ENCODE results near the gene RAMACL. TPM values are rescaled to one million over a fixed set of nuclear protein-coding genes. Genes with fewer than 3 reads are reported as not detected.

Gene RAMACL
- total RNA-seq, 2 experiments from 2014 or later: 0.30 to 0.41 TPM

DNA sequence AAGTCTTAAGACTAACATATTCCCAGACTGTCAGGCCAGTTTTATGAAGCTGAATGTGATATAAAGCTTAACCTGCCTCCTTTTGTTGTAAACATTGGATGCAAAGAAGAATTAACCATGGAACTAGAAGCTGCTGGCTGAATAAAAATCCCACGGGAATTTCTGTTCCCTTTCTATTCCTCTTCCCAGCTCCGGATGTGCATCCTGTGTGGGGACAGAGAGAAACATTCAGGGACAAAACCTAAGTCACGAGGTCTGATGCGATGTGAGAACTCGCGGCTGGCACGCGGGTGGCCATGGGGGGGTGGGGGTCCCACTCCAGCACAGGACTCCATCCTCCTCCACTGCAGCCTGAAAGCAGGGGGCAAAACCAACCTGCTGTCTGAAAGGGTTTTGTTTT, 32.2 kb downstream of the RAMACL start:
- H3K4me2 ChIP-seq (ENCODE audit: low read length): no peak overlapping the region
- H3K9me2 ChIP-seq (ENCODE audit: insufficient read depth, low read length): no peaks in the 10 kb centered on the region
- H3K4me1 ChIP-seq (ENCODE audit: insufficient read depth, low read length, poor library complexity, severe bottlenecking): no peaks in the 10 kb centered on the region
- DNase-seq (ENCODE audit: low spot score): no peak
- no peaks in the 10 kb centered on the region for H3K36me3 ChIP-seq (ENCODE audit: insufficient read depth, low read length)
- H4K20me1 ChIP-seq (ENCODE audit: insufficient read depth, low read length): no peaks in the 10 kb centered on the region
- BruUV-seq (replicated peaks): no TSS peak
- no peak overlapping the region for H3K27ac ChIP-seq (ENCODE audit: low read depth, low read length, poor library complexity, severe bottlenecking)
- ChIA-PET CTCF (ENCODE audit: unreplicated experiment) (no interaction called here), POLR2A (interaction anchor here (0.6 to 1.4 kb wide), 3 partner anchors 9 to 35 kb away, joined by 3 read pairs; no protein-coding TSS in a partner anchor)
- TF ChIP-seq EZH2phosphoT487 (IDR thresholded peaks at IDR 0.05; ENCODE audit: borderline replicate concordance, low read depth, low read length): no peak
- TF ChIP-seq, protein P1, sequence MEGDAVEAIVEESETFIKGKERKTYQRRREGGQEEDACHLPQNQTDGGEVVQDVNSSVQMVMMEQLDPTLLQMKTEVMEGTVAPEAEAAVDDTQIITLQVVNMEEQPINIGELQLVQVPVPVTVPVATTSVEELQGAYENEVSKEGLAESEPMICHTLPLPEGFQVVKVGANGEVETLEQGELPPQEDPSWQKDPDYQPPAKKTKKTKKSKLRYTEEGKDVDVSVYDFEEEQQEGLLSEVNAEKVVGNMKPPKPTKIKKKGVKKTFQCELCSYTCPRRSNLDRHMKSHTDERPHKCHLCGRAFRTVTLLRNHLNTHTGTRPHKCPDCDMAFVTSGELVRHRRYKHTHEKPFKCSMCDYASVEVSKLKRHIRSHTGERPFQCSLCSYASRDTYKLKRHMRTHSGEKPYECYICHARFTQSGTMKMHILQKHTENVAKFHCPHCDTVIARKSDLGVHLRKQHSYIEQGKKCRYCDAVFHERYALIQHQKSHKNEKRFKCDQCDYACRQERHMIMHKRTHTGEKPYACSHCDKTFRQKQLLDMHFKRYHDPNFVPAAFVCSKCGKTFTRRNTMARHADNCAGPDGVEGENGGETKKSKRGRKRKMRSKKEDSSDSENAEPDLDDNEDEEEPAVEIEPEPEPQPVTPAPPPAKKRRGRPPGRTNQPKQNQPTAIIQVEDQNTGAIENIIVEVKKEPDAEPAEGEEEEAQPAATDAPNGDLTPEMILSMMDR (conservative IDR thresholded peaks at IDR 0.05; ENCODE audit: low read length): no peak
- H3K79me2 ChIP-seq (ENCODE audit: insufficient read depth, low read depth, low read length): no peaks in the 10 kb centered on the region
- H3K4me3 ChIP-seq (ENCODE audit: low read depth, low read length, poor library complexity, severe bottlenecking): no peak overlapping the region
- intact Hi-C loops (cut with micrococcal nuclease; ENCODE audit: unreplicated experiment): no loop called here
- H2AFZ ChIP-seq (ENCODE audit: low read length): no peak overlapping the region
- H3K9me3 ChIP-seq (ENCODE audit: low read length): no peaks in the 10 kb centered on the region

DNA sequence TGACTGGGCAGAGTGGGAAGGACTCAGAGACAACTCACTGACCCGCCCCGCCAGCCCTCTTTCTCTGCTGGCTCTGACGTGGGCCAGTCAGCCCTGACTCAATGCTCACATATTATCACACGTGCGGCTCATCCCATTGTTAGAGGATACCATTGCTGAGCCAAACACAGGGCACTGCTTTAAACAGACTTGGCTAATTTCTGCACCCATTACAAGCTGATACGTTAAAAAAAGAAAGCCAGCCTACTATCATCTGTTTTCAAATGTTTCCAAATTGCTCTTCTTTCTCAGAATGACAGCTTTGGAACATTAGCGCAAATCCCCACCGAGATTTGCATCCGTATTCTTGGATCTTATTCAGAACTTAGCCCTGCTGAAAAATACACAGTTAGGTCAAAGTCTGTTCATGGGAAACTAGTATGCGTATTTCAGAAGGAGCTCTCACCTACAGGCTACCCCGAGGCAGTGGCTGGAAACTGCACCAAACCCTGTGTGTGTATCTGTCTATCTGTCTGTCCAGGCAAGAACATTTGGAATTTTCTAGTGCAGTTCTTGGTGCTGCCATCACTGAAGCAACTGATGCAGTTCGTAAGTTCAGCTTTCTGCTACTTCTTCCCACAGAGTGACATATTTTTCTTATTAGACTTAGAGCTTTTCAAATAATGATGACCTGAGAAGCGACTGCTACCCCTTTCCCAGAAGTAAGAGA, 32.8 kb downstream of the RAMACL start:
- Histone ChIP-seq H3K9me3 (ENCODE audit: low read length) (no peaks in the 10 kb centered on the region), H3K4me2 (ENCODE audit: low read length) (no peak overlapping the region), H3K36me3 (ENCODE audit: insufficient read depth, low read length) (no peaks in the 10 kb centered on the region), H4K20me1 (ENCODE audit: insufficient read depth, low read length) (no peaks in the 10 kb centered on the region), H3K79me2 (ENCODE audit: insufficient read depth, low read depth, low read length) (no peaks in the 10 kb centered on the region), H3K9me2 (ENCODE audit: insufficient read depth, low read length) (no peaks in the 10 kb centered on the region), H3K4me3 (ENCODE audit: low read depth, low read length, poor library complexity, severe bottlenecking) (no peak overlapping the region), H3K27ac (ENCODE audit: low read depth, low read length, poor library complexity, severe bottlenecking) (no peak overlapping the region), H3K4me1 (ENCODE audit: insufficient read depth, low read length, poor library complexity, severe bottlenecking) (no peaks in the 10 kb centered on the region), H2AFZ (ENCODE audit: low read length) (no peak overlapping the region)
- ChIA-PET CTCF (ENCODE audit: unreplicated experiment) (no interaction called here), POLR2A (interaction anchor here (0.6 to 1.4 kb wide), 2 partner anchors 9 to 35 kb away, joined by 3 read pairs; no protein-coding TSS in a partner anchor)
- DNase-seq (ENCODE audit: low spot score): no peak
- no peak for TF ChIP-seq EZH2phosphoT487 (IDR thresholded peaks at IDR 0.05; ENCODE audit: borderline replicate concordance, low read depth, low read length)
- TF ChIP-seq, protein P1 (conservative IDR thresholded peaks at IDR 0.05; ENCODE audit: low read length): no peak
- intact Hi-C loops (cut with micrococcal nuclease; ENCODE audit: unreplicated experiment): no loop called here
- BruUV-seq (replicated peaks): no TSS peak

DNA sequence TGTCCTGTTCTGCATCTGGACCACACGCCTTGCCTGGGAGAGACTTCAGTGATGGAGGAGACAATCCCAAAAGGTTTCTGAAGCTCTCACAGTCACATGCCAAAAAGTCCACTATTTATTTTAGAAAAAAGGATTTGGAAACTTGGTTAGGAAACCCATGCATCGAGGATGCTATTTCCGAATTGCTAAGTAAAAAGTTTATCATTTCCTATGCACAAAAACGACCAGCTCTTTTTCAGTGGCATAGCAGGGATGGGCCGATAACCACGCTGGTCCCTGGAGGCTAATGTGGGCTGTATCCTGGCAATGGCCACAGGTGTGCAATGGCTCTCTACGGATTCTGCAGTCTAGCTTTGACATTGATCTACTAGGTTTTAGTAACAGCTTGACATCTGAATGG, 33.9 kb downstream of the RAMACL start:
- ChIA-PET POLR2A (interaction anchor here (0.7 kb wide), 2 partner anchors 31 to 76 kb away, joined by 3 read pairs; no protein-coding TSS in a partner anchor), CTCF (ENCODE audit: unreplicated experiment) (no interaction called here)
- Histone ChIP-seq H3K9me2 (ENCODE audit: insufficient read depth, low read length) (no peaks in the 10 kb centered on the region), H3K4me3 (ENCODE audit: low read depth, low read length, poor library complexity, severe bottlenecking) (no peak overlapping the region), H3K9me3 (ENCODE audit: low read length) (no peaks in the 10 kb centered on the region), H4K20me1 (ENCODE audit: insufficient read depth, low read length) (no peaks in the 10 kb centered on the region), H3K4me1 (ENCODE audit: insufficient read depth, low read length, poor library complexity, severe bottlenecking) (no peaks in the 10 kb centered on the region), H3K79me2 (ENCODE audit: insufficient read depth, low read depth, low read length) (no peaks in the 10 kb centered on the region), H3K27ac (ENCODE audit: low read depth, low read length, poor library complexity, severe bottlenecking) (no peak overlapping the region), H3K36me3 (ENCODE audit: insufficient read depth, low read length) (no peaks in the 10 kb centered on the region), H3K4me2 (ENCODE audit: low read length) (no peak overlapping the region), H2AFZ (ENCODE audit: low read length) (no peak overlapping the region)
- no peak for TF ChIP-seq EZH2phosphoT487 (IDR thresholded peaks at IDR 0.05; ENCODE audit: borderline replicate concordance, low read depth, low read length)
- TF ChIP-seq, protein P1 (conservative IDR thresholded peaks at IDR 0.05; ENCODE audit: low read length): no peak
- intact Hi-C loops (cut with micrococcal nuclease; ENCODE audit: unreplicated experiment): no loop called here
- no TSS peak for BruUV-seq (replicated peaks)
- no peak for DNase-seq (ENCODE audit: low spot score)
